Right lung (tissue), 5 donors: Measurements from ENCODE around the gene DUSP7. TPM values are rescaled to one million over a fixed set of nuclear protein-coding genes. Genes with fewer than 3 reads are reported as not detected.
A peak's percentile ranks its signal among the peaks of the same experiment; 100 is the strongest.

Source experiments
- DNase-seq, 2 donors: peaks; one replicate each; pipeline ENCODE4 v3.0.0-alpha.2; 2013
- polyA plus RNA-seq, 5 donors: library from polyadenylated mRNA; unstranded; fragments of 120-200 nt; gene quantifications; one replicate each; pipeline versions ENCODE4 v1.2.1 to v1.2.3, GENCODE V29; 2013; ENCODE audit warnings: inconsistent platforms in 1 of 5, low replicate concordance in 1 of 5; ENCODE audit not compliant: insufficient read length in 5 of 5, insufficient read depth in 1 of 5

The DUSP7 gene
- polyA plus RNA-seq, 5 donors, result 17.4 to 24.2 (median 22.2) TPM

GRCh38 chr3:52088445-52089367 is 32.3 kb upstream of the DUSP7 start:
- no peak for DNase-seq

DNA sequence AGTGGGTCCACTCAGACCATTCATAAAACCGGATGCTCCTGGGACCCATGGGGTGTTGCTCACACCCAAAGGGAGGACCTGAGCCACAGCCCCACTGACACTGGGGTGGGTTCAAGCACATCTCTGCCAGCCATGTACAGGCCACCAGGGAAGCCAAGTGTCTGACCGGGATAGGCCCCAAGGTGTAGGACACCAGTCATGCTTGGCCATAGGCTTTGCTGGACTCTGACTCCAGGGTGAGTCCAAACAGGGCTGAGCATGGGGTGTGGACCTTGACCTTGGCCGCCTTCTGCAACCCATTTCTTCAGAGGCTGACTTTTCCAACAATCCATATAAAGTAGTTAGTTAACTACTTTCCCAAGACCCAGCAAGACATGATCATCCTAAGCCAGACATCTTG is 31.4 kb upstream of the DUSP7 start:
- DNase-seq, result no peak

- DNase-seq, result no peak
Observed at GRCh38 chr3:52086976-52087663, 30.7 kb upstream of the DUSP7 start.

DNA sequence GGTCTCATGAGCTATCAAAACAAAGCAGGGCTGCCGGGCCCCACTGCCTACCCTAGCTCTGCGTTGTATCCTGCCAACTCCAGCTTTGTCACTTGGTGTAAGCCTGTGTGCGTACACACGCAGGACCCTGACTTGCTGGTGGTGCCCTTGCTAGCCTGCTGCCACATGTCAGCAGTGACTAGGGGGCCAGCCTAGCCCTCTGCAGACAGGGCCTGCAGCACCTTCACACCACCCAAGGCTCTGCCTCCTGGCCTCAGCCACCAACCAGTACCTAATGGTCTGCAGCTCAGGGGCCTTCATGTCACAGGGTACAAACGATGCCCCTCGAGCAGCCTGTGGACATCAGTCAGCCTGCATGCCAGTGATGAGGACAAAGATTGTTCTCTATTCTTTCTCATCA is 30.1 kb upstream of the DUSP7 start:
- DNase-seq, result no peak

DNA sequence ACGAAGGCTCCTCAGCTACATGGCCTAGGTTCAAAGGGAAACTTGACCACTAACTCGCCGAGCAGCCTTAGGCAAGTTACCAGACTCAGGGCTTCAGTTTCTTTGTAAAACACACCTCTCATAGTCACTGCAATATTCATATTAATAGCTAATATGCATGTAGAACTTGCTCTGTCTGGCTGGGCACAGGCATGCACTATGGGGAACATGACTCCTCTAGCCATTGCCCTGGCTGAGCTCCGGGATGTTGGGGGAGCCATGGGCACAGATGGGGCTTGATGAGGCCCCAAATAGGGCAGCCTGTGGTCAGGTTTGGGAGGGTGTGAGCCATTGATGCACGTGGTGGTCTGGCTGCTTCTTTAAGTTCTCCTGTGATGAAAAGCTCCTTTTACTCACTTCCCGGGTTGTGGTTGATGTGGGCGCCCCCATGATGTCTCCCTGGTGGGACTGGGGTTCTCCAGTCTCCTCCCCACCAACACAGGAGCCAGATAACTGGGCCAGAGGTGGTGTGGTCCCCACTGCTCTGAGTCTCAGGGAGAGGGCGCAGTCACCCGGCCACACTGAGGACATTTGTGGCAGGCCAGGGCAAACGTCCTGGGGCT is 29.4 kb upstream of the DUSP7 start:
- DNase-seq, result no peak

DNA sequence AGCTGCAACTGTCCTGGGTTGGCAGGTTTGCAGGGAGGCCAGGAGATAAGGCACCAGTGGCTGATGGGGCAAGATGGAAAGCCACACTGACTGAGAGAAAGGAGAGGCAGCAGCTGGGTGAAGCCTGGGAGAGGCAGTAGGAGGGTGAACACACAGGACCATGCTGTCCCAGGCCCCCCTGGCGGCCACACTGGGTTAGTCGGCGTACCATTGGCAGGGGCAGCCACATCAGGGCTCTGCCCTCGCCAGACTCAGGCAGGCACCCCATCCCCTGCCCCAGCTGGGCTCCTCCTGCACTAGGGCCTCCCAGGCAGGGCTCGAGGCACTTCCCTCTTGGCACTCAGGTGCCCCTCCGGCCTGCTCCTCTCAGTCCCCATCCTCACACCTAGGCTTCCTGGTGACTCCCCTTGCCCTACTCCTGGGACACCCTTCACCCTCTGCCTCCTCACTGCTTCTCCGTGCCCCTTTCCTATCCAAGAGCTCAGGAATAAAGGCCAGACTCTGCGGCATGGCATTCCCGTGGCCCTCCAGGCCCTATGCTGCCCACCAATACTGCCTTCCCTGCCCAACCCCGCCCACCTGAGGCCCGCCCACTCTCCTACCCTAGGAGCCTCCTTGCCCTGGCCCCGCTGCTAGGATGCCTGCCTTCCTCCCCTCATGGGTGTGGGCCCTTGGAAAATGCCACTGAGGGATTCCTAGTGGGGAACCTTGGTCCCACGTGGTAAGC is 28.7 kb upstream of the DUSP7 start:
- no peak for DNase-seq

DNA sequence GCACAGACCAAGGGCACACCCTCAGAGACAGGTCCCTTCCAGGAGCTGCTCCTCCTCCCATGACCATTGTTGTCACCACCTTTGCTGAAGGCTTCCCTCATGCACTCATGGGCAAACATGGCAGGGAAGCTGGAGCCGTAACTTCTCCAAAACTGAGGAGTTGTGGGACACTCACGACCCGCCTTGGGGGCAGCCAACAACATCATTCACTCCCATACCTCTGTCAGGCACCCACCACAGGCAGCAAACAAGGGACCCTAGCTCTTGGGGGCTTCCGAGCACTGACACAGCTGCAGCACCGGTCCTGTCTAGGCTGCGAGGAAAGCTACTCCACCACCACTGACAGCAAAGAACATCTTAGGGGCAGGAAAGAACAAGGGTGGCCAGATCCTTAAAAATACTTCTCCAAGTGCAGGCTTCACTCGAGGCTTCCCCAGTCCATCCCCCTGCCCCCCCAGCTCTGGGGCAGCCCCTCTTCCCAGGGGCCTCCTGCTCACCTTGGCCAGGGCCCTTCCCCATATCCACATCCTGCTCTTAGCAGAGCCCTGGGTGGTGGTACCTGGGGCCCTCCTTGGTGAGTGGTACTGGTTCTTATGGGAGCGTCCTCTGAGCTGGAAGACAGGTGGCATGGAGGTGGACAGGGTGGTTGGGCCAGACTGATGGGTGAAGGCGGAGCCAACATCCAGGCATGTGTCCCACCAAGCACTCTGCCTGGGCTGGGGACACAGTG is 28.0 kb upstream of the DUSP7 start:
- DNase-seq, result no peak

DNA sequence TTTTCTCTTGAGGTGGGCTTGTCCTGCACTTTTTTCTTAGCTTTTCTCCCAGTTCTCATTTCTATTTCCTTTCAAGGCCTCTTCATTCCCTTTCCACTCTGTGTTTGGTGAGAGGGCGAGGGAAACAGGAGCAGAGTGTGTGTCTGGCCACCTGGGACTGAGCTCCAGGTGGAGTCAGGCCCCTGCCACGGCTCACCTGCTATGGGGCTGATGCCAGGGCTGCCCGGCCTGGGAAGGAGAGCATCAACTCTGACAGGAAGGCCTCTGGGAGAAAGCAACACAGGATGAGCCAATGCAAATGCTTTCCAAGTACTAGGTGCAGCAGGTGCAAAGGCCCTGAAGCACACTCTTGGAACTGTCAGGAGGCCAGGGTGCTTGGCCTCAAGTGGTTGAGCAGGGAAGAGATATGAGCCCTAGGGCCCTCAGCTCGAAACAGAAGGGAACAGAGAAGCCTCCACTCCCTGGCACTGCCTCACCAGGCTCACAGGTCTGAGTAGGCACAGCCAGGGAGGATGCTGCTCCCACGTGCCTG is 27.3 kb upstream of the DUSP7 start:
- no peak for DNase-seq

DNA sequence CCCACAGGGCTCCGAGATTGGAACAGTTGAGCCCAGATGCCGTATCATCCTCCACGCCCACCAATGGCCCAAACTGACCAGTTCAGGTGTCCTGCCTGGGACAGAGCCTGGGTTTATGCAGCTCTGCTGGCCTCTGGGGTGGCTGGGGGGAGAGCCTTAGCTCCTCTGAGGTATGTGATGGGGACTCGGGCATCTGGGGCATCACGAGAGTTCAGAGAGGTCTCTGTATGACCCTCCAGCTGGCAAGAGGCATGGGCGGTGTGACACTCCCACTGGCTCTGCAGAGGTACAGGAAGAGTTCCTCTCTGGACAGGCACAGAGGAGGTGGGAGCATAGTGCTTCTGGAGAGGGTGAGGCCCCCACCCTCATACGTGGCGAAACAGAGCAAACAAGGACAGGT is 26.6 kb upstream of the DUSP7 start:
- DNase-seq, result no peak

DNA sequence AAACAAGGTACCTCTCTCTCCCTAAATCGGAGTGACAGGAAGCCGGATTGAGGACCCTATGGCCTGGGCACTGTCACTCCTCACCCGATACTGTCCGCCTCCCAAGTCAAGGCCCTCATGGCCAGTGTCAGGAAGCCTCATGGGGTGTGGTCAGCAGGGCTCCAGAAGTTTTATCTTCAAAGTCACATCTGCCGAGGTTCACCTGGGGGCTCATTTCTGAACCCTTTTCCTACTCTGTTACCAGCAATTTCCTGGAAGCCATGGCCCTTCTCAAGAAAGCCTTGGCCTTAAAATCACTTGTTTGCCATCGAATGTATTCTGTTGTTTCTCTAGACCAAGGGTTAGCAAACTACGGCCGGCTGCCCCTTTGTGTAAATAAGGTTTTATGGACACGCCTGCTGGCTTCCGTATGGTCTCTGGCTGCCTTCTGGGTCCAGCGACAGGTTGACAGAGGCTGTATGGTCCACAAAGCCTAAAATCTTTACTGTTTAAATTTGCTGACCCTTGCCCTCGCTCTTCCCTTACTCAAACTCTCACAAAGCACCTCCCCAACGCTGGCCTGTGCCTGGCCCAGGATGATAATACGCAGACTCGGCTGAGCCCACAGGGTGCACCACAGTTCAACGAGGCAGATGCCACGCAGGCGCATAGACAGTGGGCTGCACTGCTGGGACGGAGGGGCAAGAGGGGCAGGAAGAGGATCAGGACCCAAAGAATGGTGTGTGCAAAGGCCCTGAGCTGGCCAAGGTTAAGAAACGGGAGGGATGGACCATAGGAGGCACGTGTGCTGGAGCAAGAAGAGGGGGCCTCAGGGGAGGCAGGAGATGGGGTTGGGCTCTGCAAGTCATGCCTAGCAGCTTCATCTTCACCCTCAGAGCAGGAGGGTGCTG is 24.7 kb upstream of the DUSP7 start:
- no peak for DNase-seq

DNA sequence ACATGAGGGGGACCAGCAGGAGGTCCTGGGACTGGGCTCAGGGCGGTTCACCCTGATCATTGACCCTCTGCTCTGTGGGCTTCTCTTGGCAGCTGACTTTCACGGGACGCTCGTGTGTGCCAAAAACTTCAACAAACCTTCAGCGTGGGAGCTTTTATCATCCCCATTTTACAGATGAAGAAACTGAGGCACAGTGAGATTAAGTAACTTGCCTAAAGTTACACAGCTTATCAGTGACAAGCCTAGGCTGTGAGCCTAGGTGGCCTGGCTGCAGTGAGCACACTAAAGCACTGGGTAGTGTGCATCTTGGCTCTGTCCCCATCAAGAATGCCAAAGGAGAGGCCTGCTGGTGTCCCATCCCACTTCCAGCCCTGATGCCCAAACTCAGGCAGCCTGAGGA is 23.6 kb upstream of the DUSP7 start:
- DNase-seq, result no peak

- DNase-seq, result no peak
Observed at GRCh38 chr3:52078781-52079560, 22.6 kb upstream of the DUSP7 start.

DNA sequence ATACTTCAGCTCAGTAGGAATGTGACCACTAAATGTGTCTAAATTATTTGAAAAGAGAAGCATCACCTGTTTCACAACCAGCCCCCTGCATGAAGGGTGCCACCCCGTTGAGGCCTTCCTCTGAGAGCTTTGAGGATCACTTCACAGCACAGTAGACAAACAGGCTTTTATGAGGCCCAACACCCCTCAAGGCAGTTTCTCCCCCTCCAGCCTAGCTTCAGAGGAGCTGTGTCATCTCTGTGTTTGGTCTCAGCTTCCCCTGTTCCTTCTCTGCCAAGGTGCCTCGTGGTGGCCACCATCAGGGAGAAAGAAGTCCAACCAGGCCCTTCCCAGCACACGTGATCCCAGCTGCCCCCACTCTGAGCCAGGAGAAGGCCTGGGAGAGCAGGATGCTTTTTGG is 21.6 kb upstream of the DUSP7 start:
- DNase-seq, result no peak

DNA sequence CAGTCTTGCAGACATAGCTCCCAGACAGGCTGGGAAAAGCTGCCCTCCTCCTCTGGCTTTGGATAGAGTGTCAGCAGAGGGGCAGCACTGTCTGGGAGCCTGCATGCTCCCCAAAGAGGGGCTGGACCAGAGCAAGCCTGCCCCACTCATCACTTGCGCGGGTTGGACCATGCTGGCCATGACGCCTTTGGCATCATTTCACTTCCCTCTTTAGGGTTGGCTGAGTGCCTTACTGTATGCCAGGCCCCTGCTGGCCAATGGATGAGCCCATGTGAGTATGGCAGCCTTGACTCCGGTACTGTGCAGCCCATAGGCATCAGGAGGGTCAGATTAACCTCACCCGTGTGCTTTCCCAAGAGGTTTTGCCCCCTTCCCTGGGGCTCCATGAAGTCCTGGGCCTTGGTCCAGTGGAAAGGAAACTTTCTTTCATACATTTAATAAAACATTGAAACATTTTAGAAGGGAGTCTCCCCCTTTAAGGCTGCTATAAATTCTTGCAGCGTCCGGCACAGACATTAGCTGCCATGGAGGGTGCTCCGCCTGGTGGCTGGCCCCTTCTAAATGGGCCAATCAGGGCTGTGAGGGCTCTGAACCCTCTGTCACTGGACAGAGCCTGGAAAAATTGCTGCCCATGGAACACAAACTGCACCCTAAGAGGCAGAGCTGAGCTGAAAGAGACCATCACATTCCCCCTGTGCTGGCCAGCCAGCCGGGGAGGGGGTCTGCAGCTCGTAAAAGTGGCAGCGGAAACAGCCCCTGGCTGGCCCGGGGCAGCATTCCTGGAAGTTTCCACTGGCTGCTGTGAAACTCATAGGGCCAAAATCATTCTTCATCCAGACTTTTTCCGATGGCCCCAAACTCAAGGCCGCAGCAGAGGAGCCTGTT is 20.8 kb upstream of the DUSP7 start:
- DNase-seq, result peak in 1 of 2 donors; percentile 59

- no peak for DNase-seq
Observed at GRCh38 chr3:52073490-52073889, 17.1 kb upstream of the DUSP7 start.

- no peak for DNase-seq
Observed at GRCh38 chr3:52072471-52072870, 16.1 kb upstream of the DUSP7 start.

GRCh38 chr3:52072020-52072419 is 15.6 kb upstream of the DUSP7 start:
- DNase-seq, result no peak
